Sigmoid colon (tissue), 7 donors: Measurements from ENCODE around the gene PCAT7. TPM values are rescaled to one million over a fixed set of nuclear protein-coding genes. Genes with fewer than 3 reads are reported as not detected.

ENCODE experiments used
- DNase-seq: peaks from one replicate; pipeline ENCODE4 v3.0.0-alpha.2; 2019
- H3K27ac ChIP-seq, 4 donors: fragments of 200-600 bp; sonication (generic); one replicate each; pipeline ENCODE4 v1.5.1; 2016 to 2019; ENCODE audit warnings: mild to moderate bottlenecking in 1 of 4
- H3K27me3 ChIP-seq, 3 donors: fragments of 200-600 bp; sonication (generic); one replicate each; pipeline ENCODE4 v1.5.1; 2019; ENCODE audit warnings: mild to moderate bottlenecking in 1 of 3
- H3K36me3 ChIP-seq, 4 donors: fragments of 200-600 bp; sonication (generic); one replicate each; pipeline ENCODE4 v1.5.1; 2016 to 2019
- H3K4me1 ChIP-seq, 4 donors: fragments of 200-600 bp; sonication (generic); one replicate each; pipeline ENCODE4 v1.5.1; 2017 to 2019
- H3K4me3 ChIP-seq, 4 donors: fragments of 200-600 bp; sonication (generic); one replicate each; pipeline ENCODE4 v1.5.1; 2017 to 2019; ENCODE audit warnings: mild to moderate bottlenecking in 2 of 4, moderate library complexity in 1 of 4
- H3K9me3 ChIP-seq, 4 donors: fragments of 200-600 bp in 3 of 4; sonication (generic) in 3 of 4; one replicate each; pipeline versions ENCODE4 v1.5.1 to v1.6.1; 2013 to 2019
- EP300 ChIP-seq, 4 donors: sonication (generic); formaldehyde crosslinking; IDR thresholded peaks; one replicate each; pipeline ENCODE4 v1.6.1; 2017; ENCODE audit warnings: antibody characterized with exemption in 4 of 4
- POLR2A ChIP-seq, 2 donors: fragments of 450-650 bp; IDR thresholded peaks; one replicate each; pipeline ENCODE4 v1.6.1; 2016; ENCODE audit warnings: antibody characterized with exemption in 2 of 2, mild to moderate bottlenecking in 2 of 2, moderate library complexity in 2 of 2
- POLR2AphosphoS5 ChIP-seq, 4 donors: sonication (generic); formaldehyde crosslinking; IDR thresholded peaks; one replicate each; pipeline ENCODE4 v1.6.1; 2017; ENCODE audit warnings: antibody characterized with exemption in 4 of 4
- WGBS, 2 donors: extraction: QIAGEN DNeasy Blood & Tissue Kit; methylation state at CpG; one replicate each; pipeline ENCODE4 v1.1.7; 2013; 5-methylcytosine and 5-hydroxymethylcytosine counted together
- intact Hi-C: fragments of 100-400 bp; cut with DNase I; formaldehyde crosslinking; loops from one replicate; pipeline ENCODE4 v1.15.1; 2023
- polyA plus RNA-seq, 3 donors: library from polyadenylated mRNA; stranded (reverse); fragments of 200-250 nt; gene quantifications; one replicate each; pipeline ENCODE4 v1.2.3, GENCODE V29; 2013
- small RNA-seq, 3 donors: library from RNA; depleted of rRNA; stranded (forward); fragments of <200 nt; gene quantifications; one replicate each; pipeline ENCODE3, GENCODE V24; 2016
- total RNA-seq, 4 donors: library from RNA; depleted of rRNA; stranded (reverse); fragments of >200 nt; gene quantifications; one replicate each; pipeline ENCODE4 v1.1.0, GENCODE V29; 2016
- TF ChIP-seq, protein P1 (sequence below), 4 experiments: fragments of 450-650 bp in 3 of 4; fragments of 200-600 bp in 1 of 4; IDR thresholded peaks; one replicate each; pipeline ENCODE4 v1.5.1; 2016 to 2019; ENCODE audit warnings: antibody characterized with exemption in 4 of 4, mild to moderate bottlenecking in 3 of 4, moderate library complexity in 2 of 4
- donor health status: healthy with polysubstance abuse.
- donor health status: Bipolar disorder and iron deficiency.
- donor health status: healthy.

Gene PCAT7
- total and polyA plus RNA-seq, 7 donors = 0.31 to 1.8 TPM; not detected in 5

DNA sequence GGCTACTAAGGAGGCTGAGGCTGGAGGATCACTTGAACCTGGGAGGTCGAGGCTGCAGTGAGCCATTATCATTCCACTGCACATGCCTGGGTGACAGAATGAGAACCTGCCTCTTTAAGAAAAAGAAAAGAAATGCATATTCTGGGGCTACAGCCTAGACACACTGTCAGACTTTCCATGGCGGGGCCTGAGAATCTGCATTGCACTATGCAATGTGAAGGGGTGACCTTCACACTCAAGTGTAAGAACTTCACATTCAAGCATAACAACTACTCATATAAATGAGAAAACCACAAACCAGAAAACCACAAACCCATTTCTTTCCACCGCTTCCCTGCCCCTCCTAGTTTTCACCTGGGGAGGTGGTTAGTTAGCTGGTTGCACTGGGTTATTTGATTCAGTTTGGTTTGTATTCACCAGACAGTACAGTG is 56.8 kb downstream of the PCAT7 start:
- no peak for TF ChIP-seq EP300 (IDR thresholded peaks at IDR 0.05)
- TF ChIP-seq POLR2A (IDR thresholded peaks at IDR 0.05) = no peak
- no peak for TF ChIP-seq POLR2AphosphoS5 (IDR thresholded peaks at IDR 0.05)
- TF ChIP-seq, protein P1, sequence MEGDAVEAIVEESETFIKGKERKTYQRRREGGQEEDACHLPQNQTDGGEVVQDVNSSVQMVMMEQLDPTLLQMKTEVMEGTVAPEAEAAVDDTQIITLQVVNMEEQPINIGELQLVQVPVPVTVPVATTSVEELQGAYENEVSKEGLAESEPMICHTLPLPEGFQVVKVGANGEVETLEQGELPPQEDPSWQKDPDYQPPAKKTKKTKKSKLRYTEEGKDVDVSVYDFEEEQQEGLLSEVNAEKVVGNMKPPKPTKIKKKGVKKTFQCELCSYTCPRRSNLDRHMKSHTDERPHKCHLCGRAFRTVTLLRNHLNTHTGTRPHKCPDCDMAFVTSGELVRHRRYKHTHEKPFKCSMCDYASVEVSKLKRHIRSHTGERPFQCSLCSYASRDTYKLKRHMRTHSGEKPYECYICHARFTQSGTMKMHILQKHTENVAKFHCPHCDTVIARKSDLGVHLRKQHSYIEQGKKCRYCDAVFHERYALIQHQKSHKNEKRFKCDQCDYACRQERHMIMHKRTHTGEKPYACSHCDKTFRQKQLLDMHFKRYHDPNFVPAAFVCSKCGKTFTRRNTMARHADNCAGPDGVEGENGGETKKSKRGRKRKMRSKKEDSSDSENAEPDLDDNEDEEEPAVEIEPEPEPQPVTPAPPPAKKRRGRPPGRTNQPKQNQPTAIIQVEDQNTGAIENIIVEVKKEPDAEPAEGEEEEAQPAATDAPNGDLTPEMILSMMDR (IDR thresholded peaks at IDR 0.05) = no peak
- 59 to 71% methylated on average over 3 of the region's 3 CpGs for WGBS, 2 donors
- no peak overlapping the region for H3K4me3 ChIP-seq
- H3K4me1 ChIP-seq = no peaks in the 10 kb centered on the region
- no peak for DNase-seq
- H3K27me3 ChIP-seq = no peaks in the 10 kb centered on the region
- H3K27ac ChIP-seq = no peak overlapping the region
- intact Hi-C loops = no loop called here
- H3K36me3 ChIP-seq = no peaks in the 10 kb centered on the region
- H3K9me3 ChIP-seq = no peaks in the 10 kb centered on the region

DNA sequence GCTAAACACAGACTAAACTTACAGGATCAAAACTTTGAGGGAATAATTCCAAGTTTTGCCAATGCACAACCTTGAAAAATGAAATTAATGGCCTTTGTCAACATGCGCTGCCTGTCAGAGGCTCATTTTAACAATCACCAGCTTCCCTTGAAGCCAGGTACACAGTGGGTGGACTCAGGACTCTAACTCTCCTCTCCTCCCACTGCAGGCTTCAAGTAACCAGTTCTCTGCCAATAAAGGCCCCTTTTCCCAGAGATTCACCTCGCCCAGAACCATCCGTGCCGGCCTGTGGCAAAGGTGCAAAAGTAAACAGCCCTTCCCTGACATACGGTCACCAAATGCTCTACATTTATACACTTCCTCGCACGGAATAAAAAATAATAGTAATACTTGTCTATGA is 57.2 kb downstream of the PCAT7 start:
- H3K36me3 ChIP-seq = no peaks in the 10 kb centered on the region
- intact Hi-C loops = no loop called here
- no peak overlapping the region for H3K4me3 ChIP-seq
- no peak overlapping the region for H3K27ac ChIP-seq
- H3K4me1 ChIP-seq = no peaks in the 10 kb centered on the region
- 11 to 55% methylated on average over 7 of the region's 7 CpGs for WGBS, 2 donors
- DNase-seq = no peak
- TF ChIP-seq POLR2AphosphoS5 (IDR thresholded peaks at IDR 0.05) (no peak), EP300 (IDR thresholded peaks at IDR 0.05) (no peak), POLR2A (IDR thresholded peaks at IDR 0.05) (no peak)
- TF ChIP-seq, protein P1 (IDR thresholded peaks at IDR 0.05) = no peak
- no peaks in the 10 kb centered on the region for H3K27me3 ChIP-seq
- H3K9me3 ChIP-seq = no peaks in the 10 kb centered on the region

GRCh38 chr9:94613003-94613402 is 58.1 kb downstream of the PCAT7 start:
- Histone ChIP-seq H3K4me1 (no peaks in the 10 kb centered on the region), H3K4me3 (no peak overlapping the region), H3K9me3 (no peaks in the 10 kb centered on the region), H3K27me3 (no peaks in the 10 kb centered on the region), H3K27ac (no peak overlapping the region), H3K36me3 (no peaks in the 10 kb centered on the region)
- WGBS, 2 donors = 80 to 95% methylated on average over 3 of the region's 3 CpGs
- intact Hi-C loops = no loop called here
- no peak for DNase-seq
- TF ChIP-seq POLR2AphosphoS5 (IDR thresholded peaks at IDR 0.05) = no peak

GRCh38 chr9:94619026-94619425 is 64.1 kb downstream of the PCAT7 start:
- no peak overlapping the region for H3K4me3 ChIP-seq
- DNase-seq = no peak
- no peak overlapping the region for H3K27ac ChIP-seq
- intact Hi-C loops = no loop called here
- TF ChIP-seq, protein P1 (IDR thresholded peaks at IDR 0.05) = no peak
- H3K4me1 ChIP-seq = no peaks in the 10 kb centered on the region
- H3K27me3 ChIP-seq = no peaks in the 10 kb centered on the region
- no peaks in the 10 kb centered on the region for H3K9me3 ChIP-seq
- 84 to 92% methylated on average over 4 of the region's 4 CpGs for WGBS, 2 donors
- no peaks in the 10 kb centered on the region for H3K36me3 ChIP-seq

Small RNA genes within 50 kb of the gene (small RNA-seq; reads per million reads assigned to genes)
- 0 reads per million in 3 donors for gene RNU6-669P

Other genes starting within 250 kb of the PCAT7 start
- gene NUTM2F, start 226.4 kb upstream of the PCAT7 start, total RNA-seq = not detected
- not detected for gene NUTM2F, start 226.4 kb upstream of the PCAT7 start, polyA plus RNA-seq
- gene FBP2, start 38.7 kb downstream of the PCAT7 start, total RNA-seq = not detected
- gene FBP2, start 38.7 kb downstream of the PCAT7 start, polyA plus RNA-seq = under 1 TPM in 1 of 3 donors, not detected in 2; 0.04 TPM
- 1 to 10 TPM; 2.2 to 8.2 (median 6.3) TPM for gene FBP1, start 84.4 kb downstream of the PCAT7 start, total RNA-seq
- 10 to 100 TPM; 32.2 to 48.8 (median 39.6) TPM for gene FBP1, start 84.4 kb downstream of the PCAT7 start, polyA plus RNA-seq
- gene AOPEP, start 171.6 kb downstream of the PCAT7 start, total RNA-seq = 100 to 1,000 TPM; 184 to 490 (median 295) TPM
- gene AOPEP, start 171.6 kb downstream of the PCAT7 start, polyA plus RNA-seq = 10 to 100 TPM; 28.0 to 29.4 (median 28.3) TPM